Brain pericyte (primary cell): ENCODE measurements around the gene CRB1.

Experiments used
- DNase-seq: peaks from one replicate; pipeline ENCODE4 v3.0.0-alpha.2; 2012; ENCODE audit warnings: low read depth, low spot score

The CRB1 gene

GRCh38 chr1:197526736-197527371, 258.8 kb downstream of the CRB1 start:
- no peak for DNase-seq
